ENCODE measurements around the gene TRIM72.
A peak's percentile ranks its signal among the peaks of the same experiment; 100 is the strongest.
"Not testable (repeated sequence)": the region's sequence is repeated elsewhere in the genome, so short reads cannot be mapped to it uniquely, and the experiment has no call there.

The TRIM72 gene

GRCh38 chr16:31213877-31214707 is at the start of gene TRIM72:
Gene TRIM72, plus strand, starts transcription at chr16:31214119. Its CDS starts 620 bp downstream, at chr16:31214739.
- DNase-seq (ENCODE audit: low read depth, low spot score) = no peak

- DNase-seq (ENCODE audit: low read depth, low spot score) = no peak
Observed at GRCh38 chr16:31167315-31167714, 46.6 kb upstream of the TRIM72 start.

GRCh38 chr16:31168848-31169247 is 45.1 kb upstream of the TRIM72 start:
- DNase-seq (ENCODE audit: low read depth, low spot score) = no peak

- DNase-seq (ENCODE audit: low read depth, low spot score) = not testable (repeated sequence)
Observed at GRCh38 chr16:31170048-31170447, 43.9 kb upstream of the TRIM72 start.

GRCh38 chr16:31177136-31177535 is 36.8 kb upstream of the TRIM72 start:
- no peak for DNase-seq (ENCODE audit: low read depth, low spot score)

GRCh38 chr16:31179219-31179746 is 34.6 kb upstream of the TRIM72 start:
- DNase-seq (ENCODE audit: low read depth, low spot score) = no peak

GRCh38 chr16:31179747-31180459 is 34.0 kb upstream of the TRIM72 start, which contains the start of gene FUS:
Gene FUS, plus strand, starts transcription at chr16:31180139. Its CDS starts 76 bp downstream, at chr16:31180215.
- DNase-seq (ENCODE audit: low read depth, low spot score) = peak; percentile 77

GRCh38 chr16:31181102-31181830 is 32.7 kb upstream of the TRIM72 start:
- DNase-seq (ENCODE audit: low read depth, low spot score) = no peak

- no peak for DNase-seq (ENCODE audit: low read depth, low spot score)
Observed at GRCh38 chr16:31182391-31182790, 31.5 kb upstream of the TRIM72 start.

GRCh38 chr16:31183432-31184428 is 30.2 kb upstream of the TRIM72 start:
- no peak for DNase-seq (ENCODE audit: low read depth, low spot score)

- no peak for DNase-seq (ENCODE audit: low read depth, low spot score)
Observed at GRCh38 chr16:31184888-31185287, 29.0 kb upstream of the TRIM72 start.

GRCh38 chr16:31185339-31185738 is 28.6 kb upstream of the TRIM72 start:
- DNase-seq (ENCODE audit: low read depth, low spot score) = no peak

- DNase-seq (ENCODE audit: low read depth, low spot score) = no peak
Observed at GRCh38 chr16:31186176-31186575, 27.7 kb upstream of the TRIM72 start.

GRCh38 chr16:31186930-31187807 is 26.8 kb upstream of the TRIM72 start:
- no peak for DNase-seq (ENCODE audit: low read depth, low spot score)

- no peak for DNase-seq (ENCODE audit: low read depth, low spot score)
Observed at GRCh38 chr16:31187808-31188189, 26.1 kb upstream of the TRIM72 start.

- DNase-seq (ENCODE audit: low read depth, low spot score) = no peak
Observed at GRCh38 chr16:31188450-31189411, 25.2 kb upstream of the TRIM72 start.

GRCh38 chr16:31189412-31189778 is 24.5 kb upstream of the TRIM72 start:
- DNase-seq (ENCODE audit: low read depth, low spot score) = no peak

- DNase-seq (ENCODE audit: low read depth, low spot score) = no peak
Observed at GRCh38 chr16:31190061-31190460, 23.9 kb upstream of the TRIM72 start.
